ENCODE measurements around the gene FER. TPM values are rescaled to one million over a fixed set of nuclear protein-coding genes. Genes with fewer than 3 reads are reported as not detected.

The FER gene
- total and polyA plus RNA-seq, 9 of the 15 experiments (the other 6 are each of a cell fraction or from before 2014, with no cell fraction given) = 6.7 to 18.2 (median 8.9) TPM

DNA sequence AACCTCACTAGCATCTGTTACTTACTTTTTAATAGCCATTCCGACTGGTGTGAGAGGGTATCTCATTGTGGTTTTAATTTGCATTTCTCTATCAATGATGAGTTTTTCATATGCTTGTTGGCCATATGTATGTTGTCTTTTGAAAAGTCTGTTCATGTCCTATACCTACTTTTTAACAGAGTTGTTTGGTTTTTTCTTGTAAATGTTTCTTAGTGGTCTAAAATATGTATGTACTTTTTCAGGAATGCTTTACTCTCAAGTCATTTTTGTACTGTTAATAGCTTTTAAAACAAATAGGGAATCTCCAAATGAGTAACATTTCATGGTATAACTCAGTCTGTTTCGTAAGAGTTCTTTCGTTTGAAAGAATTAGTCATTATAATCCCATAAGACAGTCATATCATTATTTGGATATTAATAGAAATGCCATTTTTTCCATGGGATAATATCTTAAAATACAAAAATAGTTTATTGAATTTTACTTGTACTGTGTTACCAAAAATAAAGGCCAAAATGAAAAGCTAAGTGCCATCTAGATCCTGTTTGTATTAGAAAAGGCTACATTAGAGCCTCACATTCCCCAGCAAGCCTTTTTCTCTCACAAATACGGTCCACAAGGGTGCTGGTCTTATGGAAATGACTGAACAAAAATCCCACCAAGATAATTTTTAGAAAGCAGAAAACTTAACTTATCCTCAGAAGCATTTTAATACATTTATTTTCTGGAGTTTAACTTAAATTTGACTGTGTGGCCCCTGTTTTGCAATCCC is 414.4 kb downstream of the FER start:
- intact Hi-C loops (cut with micrococcal nuclease) = no loop called here
- H2AFZ ChIP-seq (ENCODE audit: low read depth, low read length) = no peak overlapping the region
- H3K27me3 ChIP-seq (ENCODE audit: control insufficient read depth in 2 of 2, insufficient read depth in 2 of 2, low read length in 2 of 2) = no peaks in the 10 kb centered on the region
- H3K79me2 ChIP-seq (ENCODE audit: control insufficient read depth, insufficient read depth, low read length) = no peaks in the 10 kb centered on the region
- H3K9me1 ChIP-seq (ENCODE audit: control insufficient read depth, insufficient read depth, low read length) = no peaks in the 10 kb centered on the region
- in situ Hi-C loops (cut with MboI) = no loop called here
- ATAC-seq (no peak), DNase-seq (ENCODE audit: extremely low read depth in 1 of 4, low spot score in 3 of 4) (no peak), FAIRE-seq (no peak)
- H3K4me1 ChIP-seq (replicated peaks in 1 of 2; ENCODE audit: control insufficient read depth in 2 of 2, insufficient read depth in 2 of 2, low read length in 2 of 2) = no peaks in the 10 kb centered on the region
- TF ChIP-seq ZNF41 (CRISPR knock-in tag; conservative IDR thresholded peaks at IDR 0.05) (no peak), NFATC3 (IDR thresholded peaks at IDR 0.05) (no peak), PRPF4 (IDR thresholded peaks at IDR 0.05; ENCODE audit: insufficient read depth, low read depth, low read length, poor library complexity, severe bottlenecking) (no peak), HDGF (IDR thresholded peaks at IDR 0.05) (no peak)
- TF ChIP-seq, protein P1, sequence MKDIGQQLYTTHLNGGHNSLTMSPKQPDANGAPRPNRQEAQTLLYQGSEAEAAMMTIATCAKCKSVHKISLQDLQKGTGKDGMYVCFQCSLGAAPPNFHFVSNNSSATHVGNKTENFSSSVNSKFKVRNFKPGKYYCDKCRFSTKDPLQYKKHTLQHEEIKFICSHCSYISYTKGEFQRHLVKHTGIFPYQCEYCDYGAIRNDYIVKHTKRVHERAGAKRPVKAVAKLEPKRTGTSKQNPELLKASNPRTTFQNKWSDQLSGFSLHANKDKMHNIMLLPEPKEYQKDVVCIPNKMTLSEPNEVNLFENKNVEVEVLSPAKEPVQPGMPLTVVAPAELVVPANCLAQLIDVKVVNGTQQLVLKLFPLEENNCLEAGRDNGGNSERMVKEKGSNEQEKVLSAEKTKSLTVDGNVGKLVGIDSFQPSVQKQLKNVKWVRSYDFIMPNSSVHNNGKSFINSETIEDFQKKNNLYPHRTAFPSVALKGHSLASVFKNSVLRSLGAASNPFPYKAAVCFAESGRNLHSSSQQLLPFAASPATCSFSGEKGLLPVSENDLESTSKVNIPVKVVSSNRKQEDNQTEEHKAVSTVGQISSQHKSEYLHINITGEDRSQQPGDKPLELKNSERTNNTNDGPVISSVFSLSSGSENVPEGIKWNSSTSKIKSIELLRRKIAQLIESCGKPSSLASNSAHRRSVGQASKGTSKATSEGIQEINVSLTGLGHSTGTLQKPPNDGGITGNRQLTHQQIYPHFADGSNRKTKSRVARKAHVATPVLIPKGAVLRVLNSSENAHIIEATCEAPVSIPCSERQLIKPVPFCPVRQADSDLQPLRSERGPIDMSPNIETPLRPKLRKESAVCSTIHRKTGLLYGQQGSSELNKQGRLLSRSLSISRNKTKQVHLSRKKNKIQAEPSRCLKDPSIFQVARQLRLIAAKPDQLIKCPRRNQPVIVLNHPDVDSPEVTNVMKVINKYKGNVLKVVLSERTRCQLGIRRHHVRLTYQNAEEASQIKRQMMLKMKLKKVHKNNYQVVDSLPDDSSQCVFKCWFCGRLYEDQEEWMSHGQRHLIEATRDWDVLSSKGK (CRISPR knock-in tag; IDR thresholded peaks at IDR 0.05) = no peak
- CTCF ChIA-PET (ENCODE audit: low intra/inter-chr PET ratio) = no interaction called here
- H3K9me3 ChIP-seq (replicated peaks; ENCODE audit: control insufficient read depth, insufficient read depth, low read depth, low read length) = no peaks in the 10 kb centered on the region
- H4K20me1 ChIP-seq (replicated peaks; ENCODE audit: control insufficient read depth, insufficient read depth, low read length) = no peaks in the 10 kb centered on the region
- BruUV-seq (replicated peaks) = no TSS peak
- POLR2A ChIA-PET = no interaction called here
- H3K4me3 ChIP-seq = no peak overlapping the region
- H3K4me2 ChIP-seq (ENCODE audit: insufficient read depth, low read length) = no peak overlapping the region
- WGBS (ENCODE audit: insufficient coverage, low coverage, missing lambda C conversion rate) = 25% methylated on average over 4 of the region's 4 CpGs
- H3K36me3 ChIP-seq (ENCODE audit: control insufficient read depth, insufficient read depth, low read length) = no peaks in the 10 kb centered on the region
- no peak overlapping the region for H3K9ac ChIP-seq (ENCODE audit: insufficient read depth in 1 of 2, low read depth in 2 of 2, low read length in 2 of 2)
- no peak overlapping the region for H3K27ac ChIP-seq (ENCODE audit: extremely low read depth, low read depth, low read length)
